Measurements from ENCODE around the gene SELENON.
"Not testable (repeated sequence)": the region's sequence is repeated elsewhere in the genome, so short reads cannot be mapped to it uniquely, and the experiment has no call there.

The SELENON gene

DNA sequence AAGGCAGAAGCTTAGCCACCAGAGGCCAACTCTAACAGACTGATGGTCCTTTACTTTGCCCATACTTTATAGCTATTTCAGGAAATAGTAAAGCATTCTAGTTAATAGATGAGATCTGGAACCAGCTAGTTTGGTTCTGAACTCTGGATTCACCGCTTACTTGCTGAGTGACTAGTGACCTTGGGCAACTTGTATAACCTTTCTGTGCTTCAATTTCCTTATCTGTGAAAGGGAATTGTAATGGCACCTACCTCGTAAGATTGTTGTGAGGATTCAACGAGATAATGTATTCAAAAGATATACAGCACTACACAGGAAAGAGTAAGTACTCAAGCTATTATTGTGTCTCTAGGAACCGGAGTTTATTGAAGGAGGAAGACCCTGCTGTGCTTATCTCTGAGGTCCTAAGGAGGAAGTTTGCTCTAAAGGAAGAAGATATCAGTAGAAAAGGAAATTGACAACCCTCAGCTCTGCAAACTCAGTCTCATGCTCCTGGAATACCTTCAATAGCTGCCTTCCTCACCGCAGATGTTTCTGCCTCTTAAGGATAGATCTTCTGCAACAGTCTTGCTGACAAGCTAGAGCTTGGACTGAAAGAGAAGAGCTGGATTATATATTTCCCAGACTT lies 31.7 kb downstream of the SELENON start:
- DNase-seq (ENCODE audit: low spot score), result no peak

DNA sequence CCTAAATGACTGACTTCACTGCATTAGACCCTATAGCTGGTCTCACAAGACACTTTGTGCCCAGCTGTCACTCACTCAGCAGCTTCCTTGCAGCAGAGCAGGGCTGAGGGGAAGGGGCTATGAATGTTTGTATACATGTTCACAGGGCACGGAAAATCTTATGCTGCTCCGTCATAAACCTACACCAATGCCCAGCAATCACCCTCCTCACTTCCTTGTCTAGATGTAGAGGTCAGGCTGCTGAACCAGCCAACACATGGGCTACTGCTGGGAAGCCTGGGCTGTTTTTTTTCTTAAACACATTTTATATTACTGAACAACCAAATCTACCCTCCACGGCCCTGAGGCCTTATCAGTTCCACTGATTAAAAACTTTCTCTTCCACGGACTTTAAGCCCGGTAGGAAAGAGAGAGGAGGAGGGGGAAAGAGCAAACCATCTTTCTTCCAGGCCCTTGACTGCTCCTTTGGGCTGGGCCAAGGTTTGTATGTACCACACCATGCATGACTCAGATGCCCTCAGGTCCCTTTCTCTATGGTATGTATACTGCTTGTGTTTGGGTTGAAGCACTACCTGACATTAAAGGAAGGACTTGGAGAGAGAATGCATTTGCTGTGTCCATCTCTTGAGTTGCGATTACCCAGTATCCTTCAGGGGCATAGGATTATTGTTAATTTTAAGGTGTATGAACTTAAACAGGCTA lies 32.5 kb downstream of the SELENON start:
- DNase-seq (ENCODE audit: low spot score), result no peak

DNA sequence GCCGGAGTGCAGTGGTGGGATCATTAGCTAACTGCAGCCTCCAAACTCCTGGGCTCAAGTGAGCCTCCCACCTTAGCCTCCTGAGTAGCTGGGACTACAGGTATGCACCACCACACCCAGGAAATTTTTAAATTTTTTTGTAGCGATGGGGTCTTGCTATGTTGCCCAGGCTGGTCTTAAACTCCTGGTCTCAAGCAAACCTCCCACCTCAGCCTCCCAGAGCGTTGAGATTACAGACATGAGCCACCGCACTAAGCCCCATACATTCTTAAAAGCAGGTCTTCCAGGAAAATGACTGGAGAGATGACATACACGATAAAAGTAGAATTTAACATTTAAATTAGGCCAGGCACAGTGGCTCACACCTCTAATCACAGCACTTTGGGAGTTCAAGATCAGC lies 33.2 kb downstream of the SELENON start:
- DNase-seq (ENCODE audit: low spot score), result no peak

DNA sequence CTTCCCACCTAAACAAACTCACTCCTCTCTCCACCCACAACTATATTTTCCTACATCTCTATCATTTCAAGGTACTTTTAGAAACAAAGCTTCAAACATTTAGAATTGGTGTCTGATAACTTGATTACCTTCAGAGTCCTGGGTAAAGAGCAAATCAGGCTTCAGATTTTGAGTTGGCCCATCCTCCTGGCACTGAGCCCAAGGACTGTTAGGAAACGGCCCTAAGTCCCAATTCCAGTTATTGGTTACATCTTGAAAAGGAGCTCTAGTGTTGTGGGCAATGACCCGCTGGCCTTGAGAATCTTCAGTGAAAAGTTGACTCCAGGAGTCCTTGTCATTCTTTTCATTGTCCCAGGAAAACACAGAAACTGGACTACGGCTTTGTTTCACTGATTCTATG lies 34.9 kb downstream of the SELENON start:
- no peak for DNase-seq (ENCODE audit: low spot score)

DNA sequence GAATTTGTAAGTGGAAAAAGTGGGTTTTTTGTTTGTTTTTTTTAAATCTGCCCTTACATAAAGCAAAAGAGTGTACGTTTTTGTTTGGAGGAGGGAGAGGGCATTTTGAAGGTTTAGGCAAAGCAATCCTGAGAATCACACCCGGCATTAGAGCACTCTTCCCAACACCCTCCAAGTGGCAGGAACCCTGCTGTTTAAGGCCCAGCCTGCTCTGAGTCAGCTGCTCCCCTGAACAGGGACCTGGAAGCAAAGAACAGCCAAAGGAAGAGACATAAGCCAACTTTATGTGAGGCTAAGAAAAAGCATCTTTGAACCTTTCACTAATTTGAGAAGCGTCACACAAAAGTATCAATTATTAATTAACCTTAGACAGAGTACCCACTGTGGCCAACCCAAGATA lies 36.7 kb downstream of the SELENON start:
- DNase-seq (ENCODE audit: low spot score), result no peak

DNA sequence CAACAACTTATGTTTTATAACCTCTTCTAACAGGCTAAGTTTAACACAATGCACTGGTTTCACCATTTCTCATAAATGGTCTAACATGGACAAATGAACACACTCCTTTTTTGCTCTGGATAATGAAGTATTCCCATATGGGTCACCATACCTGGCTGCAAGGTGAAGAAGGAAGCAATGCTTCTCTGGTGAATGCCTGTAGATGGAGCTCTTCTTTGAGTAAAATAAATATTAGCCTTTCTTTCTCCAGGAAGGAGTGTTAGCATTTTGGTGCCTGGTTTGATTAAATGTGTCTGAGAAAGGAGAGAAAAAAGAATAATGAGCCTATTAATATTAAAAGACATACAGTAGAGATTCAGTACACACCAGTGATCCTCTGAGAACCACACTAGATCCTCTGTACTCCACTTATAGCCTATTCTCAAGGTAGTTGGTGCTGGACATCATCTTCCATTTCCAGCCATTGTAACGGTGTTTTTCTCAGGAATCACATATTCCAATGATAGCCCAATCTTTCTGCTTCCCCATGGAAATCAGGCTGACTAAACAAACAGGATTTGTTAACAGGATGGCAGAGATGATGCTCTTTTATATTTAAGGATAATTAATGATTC lies 37.4 kb downstream of the SELENON start:
- DNase-seq (ENCODE audit: low spot score), result no peak

DNA sequence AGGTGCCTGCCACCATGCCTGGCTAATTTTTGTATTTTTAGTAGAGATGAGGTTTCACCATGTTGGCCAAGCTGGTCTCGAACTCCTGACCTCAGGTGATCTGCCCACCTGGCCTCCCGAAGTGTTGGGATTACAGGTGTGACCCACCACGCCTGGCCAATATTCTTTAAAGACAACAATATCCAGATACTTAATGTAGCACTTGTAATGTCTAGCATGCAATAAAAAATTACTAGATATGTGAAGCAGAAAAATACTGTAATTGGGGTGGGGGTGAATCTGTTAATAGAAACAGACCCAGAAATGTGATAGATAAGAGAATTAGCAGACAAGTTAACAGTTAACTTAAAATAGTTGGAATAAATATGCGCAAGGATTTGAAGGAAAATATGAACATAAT lies 39.8 kb downstream of the SELENON start:
- DNase-seq (ENCODE audit: low spot score), result not testable (repeated sequence)

DNA sequence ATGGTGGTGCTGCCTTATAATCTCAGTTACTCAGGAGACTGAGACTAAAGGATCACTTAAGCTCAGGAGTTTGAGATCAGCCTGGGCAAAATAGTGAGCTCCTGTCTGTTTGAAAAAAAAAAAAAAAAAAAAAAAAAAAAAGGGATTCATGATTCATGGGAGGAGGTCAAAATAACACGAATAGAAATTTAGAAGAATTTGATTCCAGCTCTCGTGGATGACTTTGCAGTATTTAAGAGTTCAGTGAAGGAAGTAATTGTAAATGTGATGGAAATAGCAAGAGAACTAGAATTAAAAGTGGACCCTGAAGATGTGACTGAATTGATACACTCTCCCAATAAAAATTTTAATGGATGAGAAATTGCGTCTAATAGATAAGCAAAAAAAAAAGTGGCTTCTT lies 43.5 kb downstream of the SELENON start:
- DNase-seq (ENCODE audit: low spot score), result no peak

DNA sequence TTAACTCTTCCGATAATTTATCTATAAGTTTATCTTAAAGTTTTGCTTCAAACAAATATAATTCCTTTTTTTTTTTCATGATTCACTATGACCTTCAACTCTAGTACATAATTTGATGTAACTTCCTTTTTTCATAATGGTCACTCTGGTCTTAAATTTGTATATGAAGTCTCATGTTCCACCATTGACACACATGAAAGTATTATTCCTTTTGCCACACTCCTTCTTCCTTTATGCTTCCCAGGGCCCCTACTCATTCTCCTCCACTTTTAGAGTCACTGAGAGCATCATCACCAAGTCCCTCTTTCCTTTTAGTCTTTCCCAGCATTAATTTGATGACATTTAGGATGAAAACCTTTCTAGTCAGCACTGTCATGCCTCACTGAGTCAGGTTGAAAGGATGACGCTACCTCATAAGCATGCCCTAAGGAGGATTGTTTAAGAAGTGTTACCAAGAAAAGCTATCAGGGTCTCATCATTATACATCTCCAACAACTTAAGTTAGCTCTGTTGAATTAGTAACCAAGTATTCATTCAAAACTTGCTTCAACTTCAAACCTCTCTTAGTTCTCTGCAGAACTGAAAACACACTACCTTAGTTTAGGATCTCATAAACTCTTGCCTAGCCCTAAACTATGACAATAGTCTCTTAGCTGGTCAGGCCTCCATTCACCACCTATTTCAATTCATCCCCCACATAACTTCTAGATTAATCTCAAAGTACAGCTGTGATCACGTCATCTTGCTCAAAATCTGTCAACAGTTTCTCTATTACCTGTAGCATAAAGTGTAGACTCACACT lies 44.7 kb downstream of the SELENON start:
- DNase-seq (ENCODE audit: low spot score), result no peak

DNA sequence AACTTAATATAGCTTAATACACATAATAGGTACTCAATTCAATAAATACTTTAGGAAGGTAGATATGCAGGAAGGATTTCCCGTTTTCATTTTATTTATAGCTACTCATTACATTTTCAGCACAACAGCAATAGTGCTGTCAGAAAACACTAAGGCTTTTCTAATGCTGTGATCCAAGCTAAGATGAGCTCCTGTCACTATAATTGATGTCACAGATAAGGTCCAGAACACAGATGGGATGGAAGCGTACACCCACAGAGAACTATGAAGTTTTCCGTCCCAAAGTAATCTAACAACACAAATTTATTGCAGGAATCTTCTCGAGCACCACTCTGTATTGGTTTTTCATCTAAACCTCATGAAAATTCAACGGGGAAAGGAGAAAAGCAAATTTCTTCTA lies 45.7 kb downstream of the SELENON start:
- DNase-seq (ENCODE audit: low spot score), result no peak

DNA sequence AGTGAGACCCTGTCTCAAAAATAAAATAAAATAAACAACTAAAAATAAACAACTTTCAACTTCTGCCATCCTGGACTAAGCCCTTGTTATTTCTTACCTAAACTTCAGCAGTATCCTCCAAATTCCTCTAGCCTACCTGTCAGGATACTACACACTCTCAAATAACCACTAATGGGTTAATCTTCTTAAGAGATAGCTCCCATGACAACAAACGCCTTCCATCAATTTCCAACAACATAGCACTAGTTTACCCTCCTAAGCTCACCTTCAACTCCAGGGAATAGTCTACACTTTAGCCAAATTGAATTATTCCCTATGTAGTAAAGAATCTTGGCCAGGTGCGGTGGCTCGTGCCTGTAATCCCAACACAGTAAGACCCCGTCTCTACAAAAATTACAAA lies 47.9 kb downstream of the SELENON start:
- no peak for DNase-seq (ENCODE audit: low spot score)

DNA sequence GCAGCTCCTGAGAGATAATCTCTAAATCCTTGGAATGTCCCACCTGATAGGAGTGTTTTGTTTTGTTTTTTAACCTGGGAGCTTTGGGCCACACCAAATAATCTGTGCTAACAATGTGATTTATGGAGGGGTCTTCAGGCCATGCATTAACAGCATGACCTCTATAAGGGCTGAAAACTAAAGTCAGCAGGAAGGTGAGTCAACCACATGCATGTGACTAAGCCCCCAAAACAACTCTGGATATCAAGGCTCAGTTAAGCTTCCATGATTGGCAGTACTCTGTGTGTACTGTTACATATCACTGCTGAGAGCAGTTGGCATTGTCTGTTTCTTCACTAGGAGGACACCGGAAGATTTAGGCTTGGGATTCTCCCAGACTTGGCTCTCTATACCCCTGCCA lies 48.5 kb downstream of the SELENON start:
- no peak for DNase-seq (ENCODE audit: low spot score)

DNA sequence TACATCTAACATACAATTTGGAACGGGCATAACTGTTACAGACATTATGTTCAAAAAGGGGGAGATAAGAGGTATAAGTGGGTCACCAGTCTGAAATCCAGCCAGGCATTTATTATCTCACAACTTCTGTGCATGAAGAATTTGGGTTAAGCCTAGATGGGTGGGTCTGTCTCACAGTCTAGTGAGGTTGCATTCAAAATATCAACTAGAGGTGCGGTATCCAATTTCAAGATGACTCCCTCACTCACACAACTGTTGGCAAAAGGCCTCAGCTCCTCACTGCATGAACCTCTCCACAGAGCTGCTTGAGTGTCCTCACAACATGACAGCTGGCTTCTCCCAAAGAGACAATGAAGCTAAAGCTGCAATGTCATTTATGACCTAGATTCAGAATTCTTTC lies 54.6 kb downstream of the SELENON start:
- DNase-seq (ENCODE audit: low spot score), result no peak

DNA sequence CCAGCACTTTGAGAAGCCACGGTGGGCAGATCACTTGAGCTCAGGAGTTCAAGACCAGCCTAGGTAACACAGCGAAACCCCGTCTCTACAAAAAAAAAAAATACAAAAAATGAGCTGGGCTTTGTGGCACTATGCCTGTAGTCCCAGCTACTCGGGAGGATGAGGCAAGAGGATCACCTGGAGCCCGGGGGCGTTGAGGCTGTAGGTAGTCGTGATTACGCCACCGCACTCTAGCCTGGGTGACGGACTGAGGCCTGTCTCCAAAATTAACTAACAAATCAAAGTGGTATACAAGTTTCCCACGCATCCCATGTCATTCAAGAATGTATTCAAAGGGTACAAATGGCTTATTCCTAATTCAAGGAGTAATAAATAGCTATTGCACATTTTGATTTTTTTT lies 56.9 kb downstream of the SELENON start:
- DNase-seq (ENCODE audit: low spot score), result no peak

DNA sequence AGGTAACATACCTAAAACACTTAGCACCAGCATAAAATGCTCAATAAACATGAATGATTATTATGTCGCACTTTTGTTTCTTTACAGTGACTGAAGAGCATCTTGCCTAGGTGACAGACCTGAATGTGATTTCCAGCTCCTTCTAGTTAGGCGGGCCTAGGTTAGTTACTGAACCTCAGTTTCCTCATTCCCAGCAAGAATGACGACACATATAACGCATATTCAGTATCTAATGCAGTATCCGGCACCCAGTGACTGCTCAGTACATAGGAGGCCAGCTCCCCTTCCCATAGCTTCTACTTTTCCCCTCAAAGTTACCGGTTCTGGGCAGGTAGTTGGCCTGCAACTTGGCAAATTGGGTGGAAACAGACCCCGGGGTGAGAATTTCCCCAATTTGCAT lies 58.5 kb downstream of the SELENON start:
- DNase-seq (ENCODE audit: low spot score), result no peak

DNA sequence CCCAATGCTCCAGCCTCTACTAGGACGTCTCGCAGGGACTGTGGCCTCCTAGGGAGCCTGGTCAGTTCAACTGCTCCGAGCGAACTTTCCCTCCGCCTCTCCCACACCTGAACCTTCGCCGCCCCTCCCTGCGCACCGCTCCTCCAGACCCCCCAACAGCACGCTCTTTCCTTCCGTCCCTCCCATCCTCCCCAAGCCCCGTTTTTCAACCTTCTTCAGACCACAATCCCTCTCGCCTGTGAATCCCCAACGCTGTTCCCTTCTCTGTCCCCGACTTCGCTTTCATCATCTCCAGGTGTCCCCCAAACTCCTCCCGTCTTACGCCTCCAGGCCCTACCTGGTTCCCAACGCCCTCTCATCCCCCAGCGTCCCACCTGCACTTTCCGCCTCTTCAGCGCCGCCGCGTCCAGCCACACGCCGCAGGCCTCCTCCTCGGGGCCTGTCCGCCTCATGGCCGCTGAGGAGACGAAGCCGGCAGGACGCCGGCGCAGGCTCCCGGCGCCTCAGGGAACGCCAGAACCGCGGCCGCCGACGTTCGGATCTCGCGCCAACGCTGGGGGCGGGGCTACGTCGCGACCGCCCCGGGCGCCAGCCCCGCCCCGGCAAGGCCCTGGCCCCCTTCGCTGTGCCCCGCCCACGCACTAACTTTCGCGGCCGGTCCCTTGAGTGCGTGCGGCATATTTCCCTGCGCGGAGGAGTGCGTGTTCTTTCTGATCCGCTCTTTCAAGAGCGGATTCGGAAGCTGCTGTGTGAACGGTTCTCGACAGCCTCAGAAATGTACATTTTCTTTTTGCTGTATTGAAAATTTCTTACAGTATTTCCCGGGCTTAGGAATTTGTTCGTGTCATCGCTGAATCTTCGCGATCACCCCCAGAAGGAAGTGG lies 59.2 kb downstream of the SELENON start, which contains the start of gene AUNIP:
TSS of gene AUNIP (minus strand) at position 552 of the 884 bp plus-strand sequence. CDS start at position 452, 100 bp downstream.
- DNase-seq (ENCODE audit: low spot score), result peak; percentile 78

DNA sequence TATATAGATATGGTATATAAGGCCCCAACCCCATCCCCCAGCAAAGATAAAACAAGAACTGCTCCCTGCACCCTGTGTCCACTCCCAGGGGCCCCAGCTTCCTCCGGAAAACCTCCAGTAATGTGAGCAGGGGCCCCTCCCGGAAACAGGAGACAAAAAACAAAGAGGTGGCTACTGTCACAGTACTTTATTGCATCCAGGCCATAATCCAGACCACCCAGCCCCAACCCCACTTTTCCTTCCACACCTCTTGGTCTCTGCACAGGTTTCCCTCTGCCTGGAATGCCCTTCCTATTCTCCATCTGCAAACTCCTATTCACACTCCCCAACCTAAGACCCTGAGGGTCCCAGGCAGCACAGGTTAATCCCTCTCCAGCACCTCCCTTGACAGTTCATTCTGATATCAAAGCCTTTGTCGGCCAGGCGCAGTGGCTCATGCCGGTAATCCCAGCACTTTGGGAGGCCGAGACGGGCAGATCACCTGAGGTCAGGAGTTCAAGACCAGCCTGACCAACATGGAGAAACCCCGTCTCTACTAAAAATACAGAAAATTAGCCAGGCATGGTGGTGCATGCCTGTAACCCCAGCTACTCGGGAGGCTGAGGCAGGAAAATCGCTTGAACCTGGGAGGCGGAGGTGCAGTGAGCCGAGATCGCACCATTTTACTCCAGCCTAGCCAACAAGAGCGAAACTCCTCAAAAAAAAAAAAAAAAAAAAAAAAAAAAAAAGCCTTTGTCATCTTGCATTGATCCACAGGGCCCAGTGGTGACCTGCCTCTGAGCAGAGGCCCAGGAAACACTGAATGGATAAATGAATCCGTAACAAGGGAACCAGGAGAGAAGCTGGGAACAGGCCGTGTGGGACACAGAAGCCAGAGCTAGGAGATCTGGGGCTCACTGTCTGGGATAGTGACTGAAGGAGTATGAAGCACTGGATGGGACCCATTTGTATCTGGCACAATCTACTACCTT lies 61.6 kb downstream of the SELENON start:
- no peak for DNase-seq (ENCODE audit: low spot score)

DNA sequence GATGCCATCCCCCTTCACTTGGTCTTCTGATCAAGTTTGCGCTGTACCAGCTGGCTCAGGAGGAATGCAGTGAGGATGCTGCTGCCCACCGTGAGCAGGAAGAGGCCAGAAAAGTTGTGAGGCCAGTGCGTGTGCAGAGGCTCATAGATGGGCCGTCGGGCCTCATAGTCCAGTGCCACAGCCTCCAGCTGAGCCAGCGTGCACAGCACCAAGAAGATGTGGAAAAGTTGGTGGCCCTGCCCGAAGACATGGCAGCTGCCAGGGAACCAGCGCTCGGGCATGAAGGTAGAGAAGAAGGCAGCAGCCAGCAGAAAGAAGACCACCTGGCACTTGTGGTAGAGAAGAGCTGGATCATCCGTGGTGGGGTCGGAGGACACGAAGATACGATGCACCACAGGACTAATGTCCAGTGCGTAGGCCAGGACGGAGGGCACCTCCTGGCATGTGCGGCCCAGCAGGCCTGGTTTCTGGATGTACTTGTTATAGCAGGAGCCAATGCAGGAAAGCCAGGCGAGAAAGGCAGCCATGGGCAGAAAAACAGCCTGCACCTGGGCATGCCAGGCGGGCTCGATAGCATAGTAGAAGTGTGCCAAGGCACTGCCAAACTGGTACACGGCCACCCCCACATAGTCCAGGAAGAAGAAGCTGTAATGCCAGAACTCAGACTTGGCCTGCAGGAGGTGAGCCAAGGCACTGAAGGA lies 62.9 kb downstream of the SELENON start:
- no peak for DNase-seq (ENCODE audit: low spot score)

DNA sequence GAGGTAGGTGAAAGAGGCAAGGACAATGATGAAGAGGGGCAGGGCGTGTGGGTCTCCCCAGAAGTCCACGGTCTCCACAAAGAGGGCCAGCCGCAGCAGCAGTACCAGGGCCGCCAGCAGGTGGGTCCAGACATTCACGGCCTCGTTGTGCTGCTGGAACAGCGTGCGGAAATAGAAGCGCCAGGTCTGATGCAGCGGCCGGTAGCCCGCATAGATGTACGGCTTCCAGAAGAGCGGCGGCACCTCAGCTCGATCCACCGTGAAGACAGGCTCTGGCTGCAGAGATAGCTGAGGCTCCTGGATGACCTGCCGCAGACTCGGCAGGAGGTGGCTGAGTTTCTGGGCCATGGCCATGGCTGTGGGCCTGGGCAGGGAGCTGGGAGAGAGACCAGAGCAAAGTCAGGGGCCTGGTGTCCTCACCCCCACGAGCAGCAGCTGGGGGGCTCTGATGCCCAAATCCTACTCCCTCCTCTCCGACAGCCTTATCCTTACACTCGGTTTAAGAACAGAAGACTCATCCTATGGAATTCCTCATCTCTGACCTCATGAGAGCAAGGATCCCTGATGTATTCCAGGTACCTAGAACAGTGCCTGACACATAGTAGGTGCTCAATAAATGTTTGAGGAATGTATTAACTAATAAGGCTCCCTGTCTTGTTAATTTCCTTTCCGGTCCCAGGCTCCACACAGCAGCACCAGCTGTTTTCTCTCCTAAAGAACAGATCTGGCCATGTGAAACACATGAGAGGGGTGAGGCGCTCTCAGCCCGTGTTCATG lies 63.7 kb downstream of the SELENON start:
- DNase-seq (ENCODE audit: low spot score), result no peak
